HG03354 (cell line): ENCODE data around the gene NEB.
"Not testable (repeated sequence)": the region's sequence is repeated elsewhere in the genome, so short reads cannot be mapped to it uniquely, and the experiment has no call there.

ENCODE experiments used
- ATAC-seq: cut with Tn5 transposase; IDR thresholded peaks from one replicate; pipeline ENCODE4 v1.9.1; 2021; ENCODE audit warnings: mild to moderate bottlenecking; ENCODE audit not compliant: unreplicated experiment, poor library complexity, severe bottlenecking

NEB gene

DNA sequence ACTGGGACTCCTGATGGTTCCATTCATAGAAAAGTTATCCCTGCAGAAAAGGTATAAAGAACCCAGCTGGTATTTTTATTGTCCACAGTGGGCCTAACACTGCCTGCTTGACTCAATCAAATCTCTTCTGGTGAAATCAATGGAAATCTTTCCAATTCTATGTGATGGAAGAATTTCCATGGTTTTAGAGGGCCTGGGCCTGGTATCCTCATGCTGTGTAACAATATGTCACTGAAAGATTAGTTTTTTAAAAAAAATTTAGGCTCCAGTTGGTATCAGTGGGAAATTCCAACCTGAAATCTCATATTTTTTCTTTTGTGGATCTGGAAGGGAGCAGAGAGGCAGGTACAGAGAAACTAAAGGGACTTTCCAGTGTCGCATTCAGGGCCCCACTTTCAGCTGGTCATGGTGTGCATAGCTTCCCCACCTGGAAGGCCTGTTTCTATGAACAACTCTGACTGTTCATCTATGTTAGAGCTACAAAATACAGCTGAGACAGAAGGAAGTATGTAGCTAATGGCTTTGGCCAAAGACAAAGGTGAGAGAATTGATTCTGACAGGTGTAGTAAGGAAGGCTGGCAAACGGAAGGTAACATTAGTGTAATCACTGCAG lies 20.9 kb downstream of the NEB start:
- ATAC-seq: no peak

DNA sequence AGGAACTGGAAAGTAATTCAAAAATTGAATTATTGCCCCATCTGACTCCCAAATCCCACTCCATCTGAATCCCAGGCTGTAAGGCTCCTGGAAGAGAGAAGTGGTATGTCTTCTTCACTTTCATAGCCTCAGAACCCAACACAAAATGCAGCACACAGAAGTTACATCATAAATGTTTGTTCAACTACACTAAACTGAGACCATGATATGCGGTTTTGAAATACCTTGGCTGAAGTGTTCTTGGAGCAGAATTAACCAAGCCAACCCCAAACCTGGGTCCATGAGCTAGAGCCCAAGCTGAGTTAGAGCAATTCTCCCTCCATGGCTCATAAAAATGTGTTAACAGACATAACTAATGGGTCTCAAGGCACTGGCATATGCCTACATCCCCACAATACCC lies 23.3 kb downstream of the NEB start:
- no peak for ATAC-seq

DNA sequence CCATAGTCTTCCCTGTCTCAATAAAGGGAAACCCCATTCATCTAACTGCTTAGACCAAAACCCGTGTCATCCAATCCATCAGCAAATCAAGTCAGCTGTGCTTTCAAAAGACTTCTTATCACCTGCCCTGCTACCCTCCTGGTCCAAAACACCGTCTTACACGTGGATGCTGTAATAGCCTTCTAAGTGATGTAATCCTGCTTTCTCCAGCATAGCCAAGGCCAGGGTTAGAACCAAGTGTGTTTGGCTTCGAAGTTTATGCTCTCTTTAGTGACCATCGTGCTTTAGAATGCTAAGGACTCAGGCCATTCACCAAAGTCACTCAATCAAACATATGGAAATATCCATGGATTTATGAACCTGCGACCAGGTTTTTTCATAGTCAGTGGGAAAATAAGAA lies 25.5 kb downstream of the NEB start:
- ATAC-seq: no peak

DNA sequence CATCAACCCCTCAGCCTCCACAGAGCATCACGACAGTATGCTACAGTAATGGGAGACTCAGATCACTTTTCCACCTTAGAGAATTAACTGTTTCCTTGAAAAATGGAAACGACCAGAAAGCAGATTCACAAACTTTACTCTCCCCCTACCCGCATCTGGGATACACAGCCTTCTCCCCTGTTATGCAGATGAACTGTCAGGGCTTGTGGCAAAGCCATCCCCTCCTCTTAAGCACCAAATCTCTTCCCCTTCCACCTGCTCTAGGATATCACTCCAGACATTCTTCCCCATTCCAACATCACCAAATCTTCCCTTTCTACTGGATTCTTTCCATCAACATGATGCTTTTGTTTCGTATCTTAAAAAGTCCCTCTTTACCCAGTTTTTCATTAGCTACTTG lies 26.4 kb downstream of the NEB start:
- no peak for ATAC-seq

DNA sequence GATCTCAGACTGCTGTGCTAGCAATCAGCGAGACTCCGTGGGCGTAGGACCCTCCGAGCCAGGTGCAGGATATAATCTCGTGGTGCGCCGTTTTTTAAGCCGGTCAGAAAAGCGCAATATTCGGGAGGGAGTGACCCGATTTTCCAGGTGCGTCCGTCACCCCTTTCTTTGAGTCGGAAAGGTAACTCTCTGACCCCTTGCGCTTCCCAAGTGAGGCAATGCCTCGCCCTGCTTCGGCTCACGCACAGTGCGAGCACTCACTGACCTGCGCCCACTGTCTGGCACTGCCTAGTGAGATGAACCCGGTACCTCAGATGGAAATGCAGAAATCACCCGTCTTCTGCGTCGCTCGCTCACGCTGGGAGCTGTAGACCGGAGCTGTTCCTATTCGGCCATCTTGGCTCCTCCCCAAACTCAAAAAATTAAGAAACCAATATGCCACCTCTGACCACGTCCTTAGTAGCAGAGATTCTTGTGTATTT lies 29.8 kb downstream of the NEB start:
- ATAC-seq: not testable (repeated sequence)

DNA sequence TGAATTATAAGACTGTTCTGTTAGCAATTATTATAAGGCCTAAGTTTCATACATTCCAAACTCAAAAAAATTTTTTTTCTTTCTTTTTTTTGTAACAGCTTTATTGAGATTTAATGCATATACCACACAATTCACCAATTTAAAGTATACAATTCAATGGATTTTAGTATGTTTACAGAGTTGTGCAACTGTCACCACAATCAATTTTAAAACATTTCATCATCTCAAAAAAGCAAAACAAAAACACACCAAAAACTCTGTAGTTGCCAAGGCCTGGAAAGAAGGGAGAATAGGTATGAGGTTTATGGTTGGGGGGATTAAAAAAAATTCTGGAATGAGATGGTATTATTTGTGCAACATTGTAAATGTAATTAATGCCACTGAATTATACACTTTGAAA lies 36.1 kb downstream of the NEB start:
- ATAC-seq: not testable (repeated sequence)

DNA sequence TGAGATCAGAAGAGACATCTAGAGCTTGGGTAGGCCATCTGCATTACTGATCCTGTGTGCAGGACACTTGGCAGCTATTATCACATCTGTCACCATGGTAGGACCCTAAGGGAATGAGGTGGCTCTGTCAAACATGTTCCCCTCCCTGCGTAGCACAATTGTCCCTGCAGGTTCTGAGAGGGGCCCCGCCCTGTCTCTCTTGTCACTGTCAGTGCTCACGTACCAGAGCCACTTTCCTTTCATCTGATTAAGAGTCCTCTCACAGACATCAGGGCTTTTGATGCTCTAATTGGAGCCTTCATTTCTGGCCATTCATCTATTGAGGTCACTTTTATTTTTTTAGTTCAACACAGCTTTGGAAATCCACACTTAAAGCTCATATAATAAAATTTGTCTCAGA lies 38.5 kb downstream of the NEB start:
- ATAC-seq: no peak

DNA sequence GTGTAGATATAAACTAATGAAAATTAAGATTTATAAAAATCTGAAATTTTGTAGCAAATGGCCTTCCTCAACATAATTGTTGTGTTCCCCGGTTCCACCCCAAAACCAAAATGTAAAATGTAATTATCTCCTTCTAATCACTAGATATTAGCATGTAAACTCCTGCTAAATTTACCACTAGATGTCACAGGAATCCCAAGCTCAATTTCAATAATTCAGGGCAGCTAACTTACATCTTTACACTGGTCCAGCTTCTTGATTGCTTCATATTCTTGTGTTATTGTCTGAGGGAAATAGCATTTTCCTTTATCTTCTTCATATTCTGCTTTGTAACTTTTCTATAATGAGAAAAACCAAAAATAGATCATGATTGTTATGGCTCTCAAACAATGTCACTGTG lies 42.6 kb downstream of the NEB start:
- no peak for ATAC-seq

DNA sequence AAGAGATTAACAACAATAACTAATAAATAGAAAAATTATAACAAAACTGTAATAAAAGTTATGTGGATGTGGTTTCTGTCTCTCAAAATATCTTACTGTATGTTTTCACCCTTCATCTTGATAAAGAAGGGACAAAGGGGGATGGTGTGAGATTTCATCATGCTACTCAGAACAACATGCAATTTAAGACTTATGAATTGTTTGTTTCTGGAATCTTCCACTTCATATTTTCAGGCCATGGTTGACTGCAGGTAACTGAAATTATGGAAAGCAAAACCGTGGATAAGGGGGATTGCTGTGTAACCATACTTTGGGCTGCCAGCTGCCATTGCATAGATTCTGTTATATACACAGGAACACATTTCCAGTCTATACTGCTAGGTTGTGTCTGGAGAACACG lies 45.6 kb downstream of the NEB start:
- no peak for ATAC-seq

DNA sequence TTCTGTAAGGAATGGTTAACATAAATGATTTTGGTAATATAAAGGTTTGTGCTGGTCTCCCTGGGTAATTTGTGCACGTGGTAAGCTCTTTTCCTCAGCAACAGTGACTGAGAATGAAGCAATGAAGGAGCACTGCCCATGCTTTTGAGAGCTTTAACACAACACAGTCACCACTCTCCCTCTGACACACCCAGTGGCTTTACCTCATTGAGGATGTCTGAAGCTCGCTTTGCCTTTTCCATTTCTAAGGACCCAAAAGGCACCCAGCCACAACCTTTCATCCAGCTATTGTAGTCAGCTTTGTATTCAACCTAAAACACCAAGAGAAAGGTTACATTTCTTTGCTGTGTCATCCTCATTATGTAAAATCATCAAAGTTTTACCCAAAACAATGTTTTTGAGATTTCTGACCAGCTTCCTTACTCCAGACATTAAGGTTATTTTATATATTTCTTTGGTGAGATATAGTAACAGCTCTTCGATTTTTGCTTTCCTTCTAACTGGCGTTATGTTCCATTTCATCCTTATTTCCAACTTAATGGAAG lies 51.7 kb downstream of the NEB start:
- ATAC-seq: no peak

DNA sequence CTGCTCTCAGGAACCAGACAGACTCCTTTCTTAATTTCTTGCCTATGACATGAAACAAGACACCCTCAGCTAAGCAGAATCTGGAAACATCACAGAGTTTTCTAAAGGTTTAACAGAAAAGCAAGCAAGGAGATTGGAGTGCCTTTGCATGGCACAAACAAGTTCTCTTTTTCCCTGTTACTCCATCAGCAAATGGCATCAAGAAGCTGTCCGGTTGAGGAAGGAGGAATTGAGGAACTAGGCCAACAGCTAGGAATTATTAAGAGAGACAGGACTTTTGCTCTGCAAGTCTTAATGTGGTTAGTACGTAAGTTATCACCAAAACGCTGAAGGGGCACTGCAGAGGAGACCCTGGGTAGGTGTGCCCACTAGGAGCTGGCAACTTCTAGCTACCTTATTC lies 53.2 kb downstream of the NEB start:
- ATAC-seq: no peak

DNA sequence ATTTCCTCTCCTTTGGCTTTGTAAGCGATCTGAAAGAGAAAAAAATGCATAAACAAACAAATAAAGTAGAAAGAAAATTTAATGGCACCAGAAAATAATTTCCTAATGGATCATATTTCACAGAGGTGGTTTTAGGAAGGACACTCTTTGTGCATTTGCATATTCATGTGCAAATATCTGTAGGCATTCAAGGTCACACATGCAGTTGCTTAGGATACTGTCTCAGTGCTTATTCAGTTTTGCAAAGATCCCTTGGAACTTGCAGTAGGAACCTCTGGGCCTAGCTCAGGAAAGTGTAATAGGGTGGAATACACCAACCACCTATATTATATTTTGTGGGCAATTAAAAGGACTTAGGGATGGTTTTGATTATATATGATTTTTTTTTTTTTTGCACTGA lies 54.3 kb downstream of the NEB start:
- no peak for ATAC-seq

DNA sequence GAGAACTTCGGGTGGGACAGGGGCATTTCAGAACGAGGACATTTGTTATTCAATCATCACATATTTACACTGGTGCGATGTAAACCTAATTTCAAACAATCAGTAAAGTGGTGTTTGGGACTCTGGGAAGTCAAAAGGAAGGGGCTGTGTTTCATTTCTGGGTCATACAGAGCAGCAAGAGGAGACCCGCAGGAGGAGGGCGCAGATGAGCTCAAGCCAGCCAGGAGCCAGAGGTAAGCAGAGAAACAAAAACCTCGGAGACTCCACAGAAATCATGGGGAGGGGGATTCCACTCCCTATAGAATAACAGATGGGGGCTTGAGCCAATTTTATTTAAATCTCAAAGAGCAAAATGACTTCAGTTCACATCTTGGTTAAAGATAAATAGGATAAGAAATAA lies 55.4 kb downstream of the NEB start:
- ATAC-seq: no peak

DNA sequence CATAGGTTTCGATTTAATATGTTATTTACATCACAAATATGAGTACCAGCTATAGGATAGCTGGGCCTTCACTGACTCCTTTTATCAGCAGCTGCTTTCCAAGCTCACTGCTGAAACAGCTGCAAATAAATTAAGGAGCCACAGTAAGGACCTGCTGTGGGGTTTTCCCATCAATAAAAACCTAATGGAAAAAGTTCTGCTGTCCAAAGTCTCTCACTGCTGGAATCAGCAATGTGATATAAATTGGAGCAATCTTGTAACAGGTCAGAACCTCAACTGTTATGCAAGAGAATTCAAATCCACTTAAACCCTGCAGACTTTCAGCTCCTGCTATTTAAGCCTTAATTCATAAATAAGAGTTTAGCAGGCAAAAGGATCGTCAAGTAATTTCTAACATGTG lies 61.3 kb downstream of the NEB start:
- ATAC-seq: no peak

DNA sequence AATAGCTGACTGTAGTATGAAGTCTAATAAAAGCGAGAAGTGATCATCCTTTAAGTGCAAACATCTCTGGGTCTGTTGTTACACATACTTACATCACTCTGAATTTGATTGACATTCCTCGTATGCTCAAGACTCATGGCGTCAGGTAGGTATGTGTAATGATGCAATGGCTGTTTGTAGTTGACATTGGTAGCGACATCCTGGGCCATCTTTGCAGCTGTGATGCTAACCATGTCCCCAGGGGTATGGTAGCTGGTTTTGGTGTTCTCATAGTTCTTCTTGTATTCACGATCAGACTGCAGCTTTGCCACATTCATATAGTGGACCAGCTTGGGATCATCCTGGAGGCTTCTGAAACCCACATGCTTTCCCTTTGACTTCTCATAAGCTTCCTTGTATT lies 62.0 kb downstream of the NEB start:
- no peak for ATAC-seq

DNA sequence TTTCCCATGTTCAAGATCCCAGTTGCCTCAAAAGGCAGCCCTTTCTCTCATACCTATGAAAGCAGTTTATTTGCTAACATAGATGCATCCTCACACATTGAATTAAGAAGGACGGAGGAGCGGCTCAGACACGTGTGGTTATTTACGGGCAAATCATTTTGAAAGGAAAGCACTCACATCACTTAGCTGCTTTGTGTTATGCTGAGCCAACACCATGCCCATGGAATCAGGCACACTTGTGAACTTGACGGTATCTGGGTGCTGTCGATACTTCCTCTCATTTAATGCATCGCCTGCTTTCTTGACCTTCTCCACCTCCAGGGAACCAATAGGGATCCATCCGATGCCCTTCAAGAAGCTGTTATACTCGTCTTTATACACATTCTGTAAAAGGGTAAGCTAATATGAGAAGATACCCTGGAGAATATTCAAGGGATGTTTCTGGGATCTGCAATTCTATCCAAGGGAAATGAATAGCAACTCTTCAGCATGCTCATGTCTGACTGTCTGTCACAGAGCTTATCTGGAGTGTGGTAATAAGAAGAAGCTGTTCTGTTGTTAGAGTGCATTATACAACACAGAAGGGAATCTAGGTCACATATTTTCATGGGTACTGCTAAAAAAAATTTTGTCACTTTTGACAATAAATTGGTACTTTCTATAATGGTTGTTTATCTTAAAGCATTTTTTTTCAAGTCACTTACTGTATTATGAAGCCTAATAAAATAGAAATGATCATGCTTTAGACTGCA lies 63.3 kb downstream of the NEB start:
- no peak for ATAC-seq

DNA sequence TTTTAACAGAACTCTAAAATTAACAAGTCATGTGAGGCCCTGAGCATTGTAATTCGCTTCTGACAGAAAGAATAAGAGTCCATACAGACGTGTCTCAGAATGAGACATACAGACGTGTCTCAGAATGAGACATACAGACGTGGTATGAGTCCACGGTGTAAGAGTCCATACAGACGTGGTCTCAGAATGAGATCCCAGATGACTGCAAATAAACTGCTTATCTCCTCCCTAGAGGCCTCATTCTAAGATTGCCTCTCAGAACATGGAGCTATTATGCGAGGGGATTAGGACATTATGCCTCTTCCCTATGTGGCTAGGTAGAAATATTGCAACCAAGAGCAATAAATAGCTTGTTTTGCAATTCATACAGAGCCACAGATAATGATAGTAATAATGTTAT lies 63.9 kb downstream of the NEB start:
- ATAC-seq: peak; percentile 74

DNA sequence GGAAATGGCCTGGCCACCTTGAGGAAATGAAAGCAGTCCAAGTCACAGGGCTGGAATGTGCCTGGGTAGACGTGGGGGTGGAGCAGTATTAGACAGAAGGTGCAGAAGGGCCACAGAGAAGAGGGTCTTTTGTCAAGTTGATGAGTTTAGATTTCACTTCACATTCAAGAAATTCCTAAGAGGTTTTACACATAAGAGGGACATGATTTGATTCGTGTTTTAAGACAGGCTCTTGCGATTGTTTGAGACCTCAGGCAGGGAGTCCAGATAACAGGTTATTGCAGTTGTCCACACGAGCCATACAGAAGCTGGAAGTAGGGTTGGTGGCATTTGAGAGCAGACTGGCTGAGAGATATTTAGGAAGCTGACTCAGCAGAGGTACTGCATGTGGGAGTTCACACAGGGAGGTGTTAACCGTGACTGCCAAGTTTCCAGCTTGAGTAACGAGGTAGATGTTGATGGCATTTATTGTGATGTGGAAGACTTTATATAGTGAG lies 64.6 kb downstream of the NEB start:
- ATAC-seq: no peak

DNA sequence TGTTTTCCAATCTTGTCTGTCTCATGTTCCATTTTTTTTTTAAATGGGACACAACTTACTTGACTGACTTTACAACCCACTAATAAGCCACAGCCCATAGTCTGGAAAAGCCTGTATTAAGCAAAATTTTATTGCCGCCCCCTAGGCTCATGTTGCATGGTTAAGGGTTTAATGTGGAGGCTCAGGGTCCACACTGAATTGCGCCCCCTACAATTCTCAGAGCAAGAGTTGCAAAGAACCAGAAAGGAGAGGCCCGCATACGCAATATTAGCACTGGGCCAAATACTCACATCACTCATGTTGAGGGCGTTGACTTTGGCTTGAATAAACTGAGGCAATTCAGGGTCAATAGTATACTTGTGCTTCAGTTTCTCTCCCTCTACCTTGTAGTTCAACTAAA lies 65.5 kb downstream of the NEB start:
- ATAC-seq: no peak

DNA sequence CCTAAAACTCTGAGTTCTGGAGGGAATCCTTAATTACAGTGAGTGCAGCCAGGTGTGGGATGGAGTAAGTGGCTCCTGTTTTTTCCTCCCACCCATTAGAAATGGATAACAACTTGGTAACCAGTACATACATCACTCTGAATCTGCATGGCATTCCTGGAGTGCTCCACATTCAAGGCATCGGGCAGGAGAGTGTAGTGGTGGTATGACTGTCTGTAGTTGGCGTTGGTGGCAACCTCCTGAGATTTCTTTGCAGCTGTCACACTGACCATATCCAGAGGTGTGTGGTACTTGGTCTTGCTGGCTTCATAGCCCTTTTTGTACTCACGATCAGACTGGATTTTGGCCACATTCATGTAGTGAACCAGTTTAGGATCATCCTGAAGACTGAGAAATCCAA lies 68.3 kb downstream of the NEB start:
- no peak for ATAC-seq

DNA sequence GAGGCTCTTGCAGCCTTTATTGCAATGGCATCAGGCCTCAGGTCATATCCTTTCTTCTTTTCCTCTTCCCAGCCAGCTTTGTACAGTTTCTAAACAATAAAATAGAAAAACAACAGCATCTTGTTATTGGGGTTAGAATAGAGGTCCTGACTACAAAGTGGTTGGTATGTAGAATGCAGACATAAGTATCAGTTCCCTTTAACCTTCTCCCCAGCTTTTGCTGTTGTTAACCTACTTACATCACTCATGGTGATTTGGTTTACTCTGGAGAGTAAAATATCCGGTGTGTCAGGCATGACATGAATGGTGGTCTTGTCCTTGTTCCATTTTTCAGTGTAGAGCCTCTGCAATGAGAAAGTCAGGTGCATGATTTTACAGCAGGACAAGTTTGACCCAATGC lies 69.8 kb downstream of the NEB start:
- ATAC-seq: no peak
